ENCODE data around the gene MRPS11. TPM values are rescaled to one million over a fixed set of nuclear protein-coding genes. Genes with fewer than 3 reads are reported as not detected.

MRPS11 gene
- total and polyA plus RNA-seq, 2 of the 8 experiments (the other 6 are each of a cell fraction or from before 2014, with no cell fraction given), result 41.4 to 59.2 TPM

- TF ChIP-seq RAD21 (IDR thresholded peaks at IDR 0.05 in 1 of 2, conservative IDR thresholded peaks at IDR 0.05 in 1 of 2; ENCODE audit: low read depth in 2 of 2, low read length in 2 of 2) (no peak), USF2 (IDR thresholded peaks at IDR 0.05; ENCODE audit: low read length) (no peak), EZH2 (IDR thresholded peaks at IDR 0.05; ENCODE audit: low read depth, low read length, severe bottlenecking) (no peak), RXRA (IDR thresholded peaks at IDR 0.05; ENCODE audit: insufficient read depth, low read depth, low read length) (no peak), RNF2 (IDR thresholded peaks at IDR 0.05; ENCODE audit: borderline replicate concordance, low read depth, low read length, missing control alignments, poor library complexity, severe bottlenecking) (no peak)
Observed at GRCh38 chr15:88428805-88429605, 38.5 kb upstream of the MRPS11 start (continued).

All from H1 (cell line).